SK-N-SH treated with all-trans-retinoic acid at 6 μM for 48 hours (cell line): Measurements from ENCODE around the gene ATRN.
"Not testable (repeated sequence)": the region's sequence is repeated elsewhere in the genome, so short reads cannot be mapped to it uniquely, and the experiment has no call there.

Experiments used
- ATAC-seq: fragments of 200-7000 bp; cut with Tn5 transposase; 3 replicates; pipeline ENCODE4 v1.9.1; 2020; ENCODE audit warnings: mild to moderate bottlenecking, moderate library complexity
- ARNTL ChIP-seq: fragments of 450-650 bp; formaldehyde crosslinking; IDR thresholded peaks from 2 replicates; pipeline ENCODE4 v1.5.0; 2020; ENCODE audit warnings: low read depth, mild to moderate bottlenecking, moderate library complexity, borderline replicate concordance
- BACH2 ChIP-seq: fragments of 250-450 bp; sonication (Bioruptor Pico); IDR thresholded peaks from 2 replicates; pipeline ENCODE4 v1.9.0; 2021; ENCODE audit warnings: mild to moderate bottlenecking, borderline replicate concordance
- CREB5 ChIP-seq: fragments of 250-450 bp; sonication (Bioruptor Pico); IDR thresholded peaks from 2 replicates; pipeline ENCODE4 v1.5.1; 2020; ENCODE audit warnings: low read depth, mild to moderate bottlenecking, moderate library complexity
- CSRNP3 ChIP-seq: fragments of 250-450 bp; sonication (Bioruptor Pico); IDR thresholded peaks from 2 replicates; pipeline ENCODE4 v1.5.1; 2021; ENCODE audit warnings: mild to moderate bottlenecking, moderate library complexity
- ESRRG ChIP-seq: fragments of 250-450 bp; sonication (Bioruptor Pico); IDR thresholded peaks from 2 replicates; pipeline ENCODE4 v1.6.1; 2021; ENCODE audit warnings: mild to moderate bottlenecking
- OSR1 ChIP-seq: fragments of 250-450 bp; sonication (Bioruptor Pico); IDR thresholded peaks from 2 replicates; pipeline ENCODE4 v1.8.0; 2022; ENCODE audit warnings: moderate library complexity, mild to moderate bottlenecking, inconsistent platforms
- PATZ1 ChIP-seq: fragments of 250-450 bp; sonication (Bioruptor Pico); IDR thresholded peaks from 2 replicates; pipeline ENCODE4 v1.8.0; 2020; ENCODE audit warnings: mild to moderate bottlenecking, moderate library complexity, borderline replicate concordance
- POU6F1 ChIP-seq: fragments of 250-450 bp; sonication (Bioruptor Pico); IDR thresholded peaks from 2 replicates; pipeline ENCODE4 v1.8.0; 2021; ENCODE audit warnings: low read depth, mild to moderate bottlenecking, moderate library complexity, borderline replicate concordance
- PPARA ChIP-seq: fragments of 250-450 bp; sonication (Bioruptor Pico); IDR thresholded peaks from 2 replicates; pipeline ENCODE4 v1.5.0; 2020; ENCODE audit warnings: mild to moderate bottlenecking, borderline replicate concordance
- RARB ChIP-seq: fragments of 250-450 bp; sonication (Bioruptor Pico); IDR thresholded peaks from 2 replicates; pipeline ENCODE4 v1.8.0; 2021; ENCODE audit warnings: mild to moderate bottlenecking, moderate library complexity
- SNAI2 ChIP-seq: fragments of 250-450 bp; sonication (Bioruptor Pico); IDR thresholded peaks from 2 replicates; pipeline ENCODE4 v1.5.0; 2020; ENCODE audit warnings: mild to moderate bottlenecking, moderate library complexity
- TCF4 ChIP-seq: fragments of 250-450 bp; sonication (Bioruptor Pico); IDR thresholded peaks from 2 replicates; pipeline ENCODE4 v1.8.0; 2021; ENCODE audit warnings: mild to moderate bottlenecking, moderate library complexity, borderline replicate concordance
- TOX ChIP-seq: fragments of 250-450 bp; sonication (Bioruptor Pico); IDR thresholded peaks from 2 replicates; pipeline ENCODE4 v1.8.0; 2021; ENCODE audit warnings: mild to moderate bottlenecking, moderate library complexity, borderline replicate concordance
- ZC3H10 ChIP-seq: fragments of 250-450 bp; sonication (Bioruptor Pico); IDR thresholded peaks from 2 replicates; pipeline ENCODE4 v1.5.1; 2021; ENCODE audit warnings: mild to moderate bottlenecking, moderate library complexity
- ZFP3 ChIP-seq: fragments of 250-450 bp; sonication (Bioruptor Pico); IDR thresholded peaks from 2 replicates; pipeline ENCODE4 v1.5.0; 2020; ENCODE audit warnings: mild to moderate bottlenecking, moderate library complexity
- ZFP30 ChIP-seq: fragments of 450-650 bp; formaldehyde crosslinking; IDR thresholded peaks from 2 replicates; pipeline ENCODE4 v1.5.0; 2022; ENCODE audit warnings: mild to moderate bottlenecking, moderate library complexity
- ZNF565 ChIP-seq: fragments of 450-650 bp; formaldehyde crosslinking; conservative IDR thresholded peaks from 2 replicates; pipeline ENCODE4 v1.5.0; 2020; ENCODE audit warnings: low read depth, mild to moderate bottlenecking, moderate library complexity
- ZNF8 ChIP-seq: fragments of 450-650 bp; formaldehyde crosslinking; IDR thresholded peaks from 2 replicates; pipeline ENCODE4 v1.5.0; 2020; ENCODE audit warnings: mild to moderate bottlenecking, moderate library complexity

Gene ATRN

GRCh38 chr20:3473944-3474343 lies 3.1 kb downstream of the ATRN start:
- TF ChIP-seq TOX (no peak), CSRNP3 (no peak), PATZ1 (no peak), POU6F1 (no peak), ZNF565 (CRISPR knock-in tag) (no peak), ZC3H10 (CRISPR knock-in tag) (no peak), RARB (no peak), ESRRG (CRISPR knock-in tag) (no peak), BACH2 (CRISPR knock-in tag) (no peak), TCF4 (CRISPR knock-in tag) (no peak)
- ATAC-seq = no peak

- ATAC-seq = not testable (repeated sequence)
Measured at GRCh38 chr20:3477003-3477860, 6.4 kb downstream of the ATRN start.

GRCh38 chr20:3477861-3478544 lies 7.2 kb downstream of the ATRN start:
- no peak for ATAC-seq
- no peak for TF ChIP-seq CREB5 (CRISPR knock-in tag)
- no peak for TF ChIP-seq ZFP3 (CRISPR knock-in tag)
- TF ChIP-seq TCF4 (CRISPR knock-in tag) = no peak
- no peak for TF ChIP-seq PPARA (CRISPR knock-in tag)
- TF ChIP-seq SNAI2 (CRISPR knock-in tag) = no peak

- no peak for TF ChIP-seq RARB
- TF ChIP-seq POU6F1 = no peak
- no peak for TF ChIP-seq SNAI2 (CRISPR knock-in tag)
- TF ChIP-seq ZNF8 (CRISPR knock-in tag) = no peak
- no peak for TF ChIP-seq ZFP30 (CRISPR knock-in tag)
- TF ChIP-seq CREB5 (CRISPR knock-in tag) = no peak
- no peak for TF ChIP-seq OSR1
- no peak for TF ChIP-seq ZNF565 (CRISPR knock-in tag)
- TF ChIP-seq PPARA (CRISPR knock-in tag) = no peak
- TF ChIP-seq ARNTL (CRISPR knock-in tag) = no peak
- TF ChIP-seq TCF4 (CRISPR knock-in tag) = no peak
- ATAC-seq = no peak
Measured at GRCh38 chr20:3479025-3479424, 8.2 kb downstream of the ATRN start.
